Measurements from ENCODE around the gene NAPEPLD.

GRCh38 chr7:103113164-103113563, 35.7 kb downstream of the NAPEPLD start:
- TF ChIP-seq POLR2AphosphoS5 (IDR thresholded peaks at IDR 0.05; ENCODE audit: low read depth) = no peak
- TF ChIP-seq REST (IDR thresholded peaks at IDR 0.05; ENCODE audit: unreplicated experiment) = no peak
- no peak for TF ChIP-seq CREB1 (CRISPR knock-in tag; IDR thresholded peaks at IDR 0.05; ENCODE audit: low read depth)
- no peak for TF ChIP-seq CTCF (conservative IDR thresholded peaks at IDR 0.05; ENCODE audit: low read depth in 2 of 2)
- TF ChIP-seq EZH2 (IDR thresholded peaks at IDR 0.05; ENCODE audit: low read depth, unreplicated experiment) = no peak
- no peak for TF ChIP-seq EZH2phosphoT487 (IDR thresholded peaks at IDR 0.05; ENCODE audit: unreplicated experiment)

Measured in GM23338 (cell line).